ENCODE results near the gene LMF1. TPM values are rescaled to one million over a fixed set of nuclear protein-coding genes. Genes with fewer than 3 reads are reported as not detected.
A peak's percentile ranks its signal among the peaks of the same experiment; 100 is the strongest.

The LMF1 gene
- total RNA-seq, 2 experiments from 2014 or later, result 21.3 to 22.6 TPM

DNA sequence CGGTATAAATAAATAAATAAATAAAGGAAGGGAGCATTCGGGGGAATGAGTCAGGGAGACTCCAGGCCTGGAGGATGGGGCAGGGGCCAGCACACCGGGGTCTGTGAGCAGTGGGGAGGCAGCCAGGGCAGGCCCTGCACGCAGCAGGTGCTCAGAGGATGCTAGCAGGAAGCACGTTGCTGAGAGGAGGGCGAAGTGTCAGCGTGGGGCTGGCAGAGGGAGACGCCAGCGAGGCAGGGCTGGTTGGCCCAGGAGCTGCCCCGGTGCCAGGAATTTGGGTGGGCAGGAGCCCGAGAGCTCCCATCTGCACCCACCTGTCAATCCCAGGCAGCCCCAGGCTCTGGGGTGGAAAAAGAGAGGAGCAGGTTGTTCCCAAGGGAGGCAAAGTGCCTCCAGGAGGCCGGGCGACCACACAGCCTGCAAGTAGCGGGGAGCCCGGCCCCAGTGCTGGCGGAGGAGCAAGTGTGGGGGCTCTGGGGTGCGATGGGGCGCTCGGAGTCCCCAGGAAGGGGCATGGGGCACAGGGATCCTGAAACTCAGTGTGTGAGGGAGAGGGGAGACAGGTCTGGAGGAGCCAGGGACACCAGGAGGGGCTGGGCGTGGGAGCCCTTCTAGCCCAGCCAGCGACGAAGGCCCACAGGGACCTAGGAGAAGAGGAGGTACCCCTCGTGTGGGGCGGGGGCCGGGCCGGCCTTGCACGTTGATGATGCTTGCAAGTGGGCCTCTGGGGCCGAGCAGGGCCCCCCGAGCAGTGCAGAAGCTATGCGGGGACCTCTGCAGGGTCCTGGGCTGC lies 38.8 kb upstream of the LMF1 start:
- Mint-ChIP-seq H3K4me3 (no peak overlapping the region), H3K27ac (no peak overlapping the region), H3K36me3 (ENCODE audit: low read depth) (no peaks in the 10 kb centered on the region), H3K9me3 (no peaks in the 10 kb centered on the region), H3K27me3 (peaks cover 7% of the 10 kb centered on the region), H3K4me1 (peaks cover under 1% of the 10 kb centered on the region)
- ChIA-PET CTCF (no interaction called here), POLR2A (no interaction called here)
- DNase-seq, result no peak

- CTCF ChIA-PET, result no interaction called here
- POLR2A ChIA-PET, result interaction anchor here (2.0 kb wide), 1 partner anchor 44 kb away, joined by 5 read pairs; no protein-coding TSS in a partner anchor
- Mint-ChIP-seq H3K27me3 (peaks cover 7% of the 10 kb centered on the region), H3K4me1 (peaks cover 11% of the 10 kb centered on the region), H3K4me3 (no peak overlapping the region), H3K9me3 (no peaks in the 10 kb centered on the region), H3K27ac (no peak overlapping the region), H3K36me3 (ENCODE audit: low read depth) (no peaks in the 10 kb centered on the region)
- no peak for DNase-seq
These were observed 37.3 kb upstream of the LMF1 start for GRCh38 chr16:1008085-1008484.

DNA sequence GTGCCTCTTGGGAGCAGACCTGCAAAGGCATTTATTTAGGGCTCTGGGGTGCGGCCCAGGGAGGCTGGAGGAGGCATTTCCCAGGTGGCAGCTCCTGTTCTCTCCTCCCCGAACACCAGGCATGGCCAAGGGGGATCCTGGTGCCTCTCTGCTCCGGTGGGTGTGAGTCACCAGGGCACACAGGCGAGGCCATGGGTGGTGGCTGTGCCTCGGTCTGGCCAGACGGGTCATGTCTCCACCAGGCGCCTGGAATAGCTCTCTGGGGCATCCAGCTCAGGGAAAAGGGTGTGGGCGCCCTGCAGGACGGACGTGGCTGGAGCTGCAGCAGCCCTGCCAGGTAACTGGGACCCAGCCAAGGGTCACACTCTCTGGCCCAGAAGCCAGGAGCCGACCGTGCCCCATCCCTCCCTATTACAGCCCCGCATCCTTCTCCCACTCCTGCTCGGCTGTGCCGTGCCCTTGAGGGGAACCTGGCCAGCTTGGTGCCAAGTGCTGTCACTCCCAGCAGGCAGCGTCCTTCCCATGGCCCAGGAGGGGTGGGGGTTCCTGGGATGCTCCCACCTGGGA lies 36.6 kb upstream of the LMF1 start:
- CTCF ChIA-PET, result no interaction called here
- POLR2A ChIA-PET, result interaction anchor here (2.0 kb wide), 1 partner anchor 43 kb away, joined by 5 read pairs; no protein-coding TSS in a partner anchor

GRCh38 chr16:1006781-1007180 lies 36.0 kb upstream of the LMF1 start:
- peaks cover 18% of the 10 kb centered on the region for H3K4me1 Mint-ChIP-seq
- H3K9me3 Mint-ChIP-seq, result no peaks in the 10 kb centered on the region
- ChIA-PET POLR2A (interaction anchor here (2.0 kb wide), 1 partner anchor 42 kb away, joined by 5 read pairs; no protein-coding TSS in a partner anchor), CTCF (no interaction called here)
- no peak overlapping the region for H3K27ac Mint-ChIP-seq
- H3K4me3 Mint-ChIP-seq, result no peak overlapping the region
- peaks cover 9% of the 10 kb centered on the region for H3K27me3 Mint-ChIP-seq
- no peak for DNase-seq
- no peaks in the 10 kb centered on the region for H3K36me3 Mint-ChIP-seq (ENCODE audit: low read depth)

More for the DNA sequence above, 36.6 kb upstream of the LMF1 start:
- Mint-ChIP-seq H3K4me3 (no peak overlapping the region), H3K27me3 (peaks cover 9% of the 10 kb centered on the region), H3K27ac (no peak overlapping the region), H3K36me3 (ENCODE audit: low read depth) (no peaks in the 10 kb centered on the region), H3K4me1 (peaks cover 18% of the 10 kb centered on the region), H3K9me3 (no peaks in the 10 kb centered on the region)
- no peak for DNase-seq

- H3K4me1 Mint-ChIP-seq, result peaks cover 18% of the 10 kb centered on the region
- CTCF ChIA-PET, result no interaction called here
- H3K27ac Mint-ChIP-seq, result no peak overlapping the region
These were observed 34.5 kb upstream of the LMF1 start for GRCh38 chr16:1005286-1005685.

GRCh38 chr16:1003391-1004347 lies 32.9 kb upstream of the LMF1 start:
- CTCF ChIA-PET, result interaction anchor here (0.6 kb wide), 1 partner anchor 40 kb away, joined by 5 read pairs; no protein-coding TSS in a partner anchor
- POLR2A ChIA-PET, result interaction anchor here (1.0 to 1.4 kb wide), 5 partner anchors 8 to 417 kb away, joined by 3 to 4 read pairs (median 3); partner anchors contain the start of gene SOX8
- peak overlapping the region; percentile 66 for H3K27ac Mint-ChIP-seq
- peak; percentile 67 for DNase-seq
- no peaks in the 10 kb centered on the region for H3K9me3 Mint-ChIP-seq
- H3K36me3 Mint-ChIP-seq (ENCODE audit: low read depth), result no peaks in the 10 kb centered on the region
- H3K27me3 Mint-ChIP-seq, result peaks cover 11% of the 10 kb centered on the region
- peak overlapping the region; percentile 57 for H3K4me3 Mint-ChIP-seq
- peaks cover 22% of the 10 kb centered on the region for H3K4me1 Mint-ChIP-seq

More at GRCh38 chr16:1005286-1005685, 34.5 kb upstream of the LMF1 start:
- no peak for DNase-seq
- Mint-ChIP-seq H3K27me3 (peaks cover 13% of the 10 kb centered on the region), H3K9me3 (no peaks in the 10 kb centered on the region), H3K36me3 (ENCODE audit: low read depth) (no peaks in the 10 kb centered on the region), H3K4me3 (no peak overlapping the region)
- POLR2A ChIA-PET, result interaction anchor here (0.6 kb wide), 1 partner anchor 700 kb away, joined by 3 read pairs; no protein-coding TSS in a partner anchor

DNA sequence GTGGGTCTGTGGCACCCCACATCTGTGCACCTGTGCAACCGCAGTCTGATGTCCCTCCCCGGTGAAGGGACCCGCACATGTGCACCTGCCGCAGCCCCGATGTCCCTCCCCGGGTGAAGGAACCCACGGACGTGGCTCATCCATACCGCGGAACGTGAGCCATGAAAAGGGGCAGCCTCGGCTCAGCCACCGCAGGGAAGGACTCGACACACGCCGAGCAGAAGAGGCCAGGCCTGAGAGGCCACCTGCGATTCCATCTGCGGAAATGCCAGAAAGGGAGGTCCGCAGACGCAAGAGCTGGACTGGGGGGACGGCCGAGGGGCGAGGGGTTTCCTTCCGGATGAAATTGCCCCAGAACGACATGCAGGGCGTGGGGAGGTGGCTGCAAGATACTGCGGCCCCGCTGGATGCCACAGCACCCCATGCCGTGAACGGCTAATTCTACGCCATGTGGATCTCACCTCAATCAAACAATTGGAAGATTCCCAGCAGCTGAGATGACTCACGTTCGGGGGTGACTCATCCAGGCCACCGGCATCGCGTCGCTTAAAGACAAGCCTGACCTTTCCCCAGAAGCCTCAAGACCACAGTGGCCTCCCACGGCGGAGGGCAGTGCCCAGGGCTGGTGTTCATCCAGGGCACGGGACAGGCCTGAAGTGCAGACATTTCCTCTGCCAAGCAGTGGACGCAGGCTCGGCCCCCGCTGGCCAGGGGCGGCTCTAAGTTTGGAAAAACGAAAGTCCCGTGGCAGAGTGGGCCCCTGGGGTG lies 31.8 kb upstream of the LMF1 start:
- Mint-ChIP-seq H3K27me3 (peaks cover 21% of the 10 kb centered on the region), H3K36me3 (ENCODE audit: low read depth) (no peaks in the 10 kb centered on the region), H3K27ac (no peak overlapping the region), H3K9me3 (no peaks in the 10 kb centered on the region), H3K4me1 (peaks cover 33% of the 10 kb centered on the region), H3K4me3 (no peak overlapping the region)
- ChIA-PET CTCF (no interaction called here), POLR2A (interaction anchor here (1.1 to 1.2 kb wide), 2 partner anchors 22 to 39 kb away, joined by 4 read pairs; partner anchors contain the start of gene SOX8)
- peak; percentile 68 for DNase-seq

GRCh38 chr16:1001096-1001495 lies 30.3 kb upstream of the LMF1 start:
- POLR2A ChIA-PET, result interaction anchor here (1.4 kb wide), 2 partner anchors 31 to 38 kb away, joined by 3 to 4 read pairs; no protein-coding TSS in a partner anchor
- no peaks in the 10 kb centered on the region for H3K36me3 Mint-ChIP-seq (ENCODE audit: low read depth)

GRCh38 chr16:1000608-1001007 lies 29.8 kb upstream of the LMF1 start:
- POLR2A ChIA-PET, result interaction anchor here (1.4 to 2.0 kb wide), 3 partner anchors 31 to 37 kb away, joined by 3 to 6 read pairs (median 4); no protein-coding TSS in a partner anchor
- CTCF ChIA-PET, result no interaction called here
- H3K4me3 Mint-ChIP-seq, result no peak overlapping the region

More at GRCh38 chr16:1001096-1001495, 30.3 kb upstream of the LMF1 start:
- Mint-ChIP-seq H3K4me1 (peaks cover 44% of the 10 kb centered on the region), H3K27me3 (peaks cover 31% of the 10 kb centered on the region), H3K9me3 (no peaks in the 10 kb centered on the region), H3K27ac (no peak overlapping the region), H3K4me3 (no peak overlapping the region)
- CTCF ChIA-PET, result no interaction called here
- DNase-seq, result no peak

GRCh38 chr16:999677-1000076 lies 28.9 kb upstream of the LMF1 start:
- Mint-ChIP-seq H3K4me1 (peaks cover 44% of the 10 kb centered on the region), H3K36me3 (ENCODE audit: low read depth) (no peaks in the 10 kb centered on the region), H3K4me3 (no peak overlapping the region), H3K9me3 (no peaks in the 10 kb centered on the region), H3K27me3 (peaks cover 41% of the 10 kb centered on the region), H3K27ac (no peak overlapping the region)
- CTCF ChIA-PET, result no interaction called here
- POLR2A ChIA-PET, result interaction anchor here (1.4 to 2.0 kb wide), 2 partner anchors 35 to 36 kb away, joined by 3 to 6 read pairs; no protein-coding TSS in a partner anchor
- no peak for DNase-seq

More at GRCh38 chr16:1000608-1001007, 29.8 kb upstream of the LMF1 start:
- no peak overlapping the region for H3K27ac Mint-ChIP-seq
- DNase-seq, result no peak
- H3K9me3 Mint-ChIP-seq, result no peaks in the 10 kb centered on the region
- no peaks in the 10 kb centered on the region for H3K36me3 Mint-ChIP-seq (ENCODE audit: low read depth)
- H3K27me3 Mint-ChIP-seq, result peaks cover 36% of the 10 kb centered on the region
- H3K4me1 Mint-ChIP-seq, result peaks cover 44% of the 10 kb centered on the region

DNA sequence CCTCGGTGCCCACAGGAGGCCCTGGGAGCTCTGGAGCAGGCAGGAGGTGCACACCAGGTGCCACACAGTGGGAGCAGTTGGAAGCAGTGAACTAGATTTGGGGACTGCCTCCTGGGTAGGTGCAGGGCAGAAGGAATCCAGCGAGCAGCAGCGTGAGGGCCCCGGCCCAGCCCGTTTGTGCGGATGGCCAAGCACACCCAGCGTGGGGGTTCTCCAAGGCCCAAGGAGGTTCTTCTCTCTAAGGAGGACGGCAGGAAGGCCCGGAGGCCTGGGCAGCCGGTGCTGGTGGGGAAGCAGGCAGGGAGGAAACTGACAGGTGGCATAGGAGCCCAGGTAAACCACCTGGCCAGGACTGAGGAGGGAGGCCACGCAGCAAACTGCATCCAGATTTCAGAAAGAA lies 27.8 kb upstream of the LMF1 start:
- Mint-ChIP-seq H3K4me1 (peaks cover 35% of the 10 kb centered on the region), H3K9me3 (no peaks in the 10 kb centered on the region), H3K27ac (no peak overlapping the region), H3K36me3 (ENCODE audit: low read depth) (no peaks in the 10 kb centered on the region), H3K27me3 (peaks cover 42% of the 10 kb centered on the region), H3K4me3 (no peak overlapping the region)
- no peak for DNase-seq
- POLR2A ChIA-PET, result interaction anchor here (1.4 to 2.0 kb wide), 3 partner anchors 17 to 34 kb away, joined by 5 to 8 read pairs (median 6); partner anchors contain the start of gene SOX8
- CTCF ChIA-PET, result no interaction called here

- ChIA-PET CTCF (no interaction called here), POLR2A (interaction anchor here (1.3 to 1.8 kb wide), 3 partner anchors 16 to 34 kb away, joined by 4 to 8 read pairs (median 5); partner anchors contain the start of gene SOX8)
- Mint-ChIP-seq H3K4me3 (peak overlapping the region; percentile 46), H3K36me3 (ENCODE audit: low read depth) (no peaks in the 10 kb centered on the region), H3K9me3 (no peaks in the 10 kb centered on the region), H3K27me3 (peaks cover 42% of the 10 kb centered on the region), H3K27ac (no peak overlapping the region), H3K4me1 (peaks cover 33% of the 10 kb centered on the region)
- DNase-seq, result no peak
These were observed 27.4 kb upstream of the LMF1 start for GRCh38 chr16:998211-998610.

All from activated CD4-positive, alpha-beta memory T cell treated with anti-CD3 and anti-CD28 coated beads, Interleukin-2, amount 10 ng/mL, durations not matched to agents 7 days and 5 days (primary cell).